Upper lobe of left lung (tissue), 6 donors: Measurements from ENCODE around the gene WBP1L. TPM values are rescaled to one million over a fixed set of nuclear protein-coding genes. Genes with fewer than 3 reads are reported as not detected.

Source experiments
- ATAC-seq, 2 donors: fragments of 200-7000 bp; cut with Tn5 transposase; one replicate each; pipeline ENCODE4 v1.9.1; 2022; ENCODE audit warnings: mild to moderate bottlenecking in 2 of 2, moderate library complexity in 2 of 2; ENCODE audit not compliant: low FRiP score in 2 of 2
- DNase-seq, 2 donors: peaks; one replicate each; pipeline ENCODE4 v3.0.0-alpha.2; 2019 to 2020
- H3K27ac ChIP-seq, 4 donors: fragments of 200-600 bp; sonication (generic); one replicate each; pipeline ENCODE4 v1.5.1; 2016 to 2019
- H3K27me3 ChIP-seq, 4 donors: fragments of 200-600 bp; sonication (generic); one replicate each; pipeline ENCODE4 v1.5.1; 2017 to 2019
- H3K36me3 ChIP-seq, 4 donors: fragments of 200-600 bp; sonication (generic); one replicate each; pipeline ENCODE4 v1.5.1; 2016 to 2019
- H3K4me1 ChIP-seq, 4 donors: fragments of 200-600 bp; sonication (generic); one replicate each; pipeline ENCODE4 v1.5.1; 2018 to 2019
- H3K4me3 ChIP-seq, 4 donors: fragments of 200-600 bp; sonication (generic); one replicate each; pipeline ENCODE4 v1.5.1; 2017 to 2019; ENCODE audit warnings: mild to moderate bottlenecking in 2 of 4, moderate library complexity in 1 of 4
- H3K9me3 ChIP-seq, 4 donors: fragments of 200-600 bp; sonication (generic); one replicate each; pipeline ENCODE4 v1.5.1; 2018 to 2019
- CTCF ChIP-seq, 6 experiments: fragments of 450-650 bp in 4 of 6; fragments of 200-600 bp in 2 of 6; sonication (generic) in 2 of 6; IDR thresholded peaks; one replicate each; pipeline ENCODE4 v1.5.1; 2016 to 2019; ENCODE audit warnings: antibody characterized with exemption in 6 of 6
- EP300 ChIP-seq, 4 donors: sonication (generic); formaldehyde crosslinking; IDR thresholded peaks; one replicate each; pipeline ENCODE4 v1.5.1; 2017; ENCODE audit warnings: antibody characterized with exemption in 4 of 4, control low read depth in 2 of 4
- POLR2A ChIP-seq, 4 donors: fragments of 450-650 bp; IDR thresholded peaks; one replicate each; pipeline ENCODE4 v1.5.1; 2016 to 2017; ENCODE audit warnings: antibody characterized with exemption in 4 of 4, mild to moderate bottlenecking in 2 of 4
- POLR2AphosphoS5 ChIP-seq, 2 donors: sonication (generic); formaldehyde crosslinking; IDR thresholded peaks; one replicate each; pipeline ENCODE4 v1.5.1; 2017; ENCODE audit warnings: antibody characterized with exemption in 2 of 2
- WGBS, 2 donors: methylation state at CpG; one replicate each; pipeline ENCODE4 v1.1.5; 2017 to 2018; 5-methylcytosine and 5-hydroxymethylcytosine counted together
- total RNA-seq, 6 donors: library from RNA; depleted of rRNA in 4 of 6; stranded (reverse); fragments of >200 nt in 4 of 6; gene quantifications; one replicate each; pipeline versions ENCODE4 v1.1.0 to v1.2.1, GENCODE V29; 2016 to 2021
- donor health status: DM: no; HTN: no; CAD: no; lungs with moderate emphysema.
- donor health status: DM: no; HTN: yes; CAD: no; lungs with severe emphysema.

Gene WBP1L
- total RNA-seq, 6 donors from 2014 or later: 41.7 to 76.6 (median 54.7) TPM

GRCh38 chr10:102775935-102776669 is 32.4 kb downstream of the WBP1L start:
- 15 to 23% methylated on average over 11 to 17 of the region's 17 CpGs for WGBS, 2 donors
- H3K4me3 ChIP-seq: peak overlapping the region in 3 of 4 donors; percentile 21 to 44 (median 33)
- no peaks in the 10 kb centered on the region for H3K27me3 ChIP-seq
- DNase-seq (peak; percentile 53 to 74), ATAC-seq (peak; percentile 76 to 88)
- H3K9me3 ChIP-seq: no peaks in the 10 kb centered on the region
- peak overlapping the region; percentile 85 to 91 (median 88) for H3K27ac ChIP-seq
- H3K36me3 ChIP-seq: no peaks in the 10 kb centered on the region
- TF ChIP-seq EP300 (IDR thresholded peaks at IDR 0.05) (peak in 2 of 4 donors; percentile 40 to 41), CTCF (IDR thresholded peaks at IDR 0.05) (no peak), POLR2AphosphoS5 (IDR thresholded peaks at IDR 0.05) (peak; percentile 58 to 72), POLR2A (IDR thresholded peaks at IDR 0.05) (peak in 2 of 4 donors; percentile 45 to 84)
- peaks cover 64 to 87% (median 78%) of the 10 kb centered on the region in 4 donors for H3K4me1 ChIP-seq

GRCh38 chr10:102776779-102777456 is 33.2 kb downstream of the WBP1L start:
- DNase-seq (peak in 1 of 2 donors; percentile 92), ATAC-seq (peak; percentile 89 to 92)
- no peaks in the 10 kb centered on the region for H3K36me3 ChIP-seq
- 18 to 24% methylated on average over 6 to 7 of the region's 9 CpGs for WGBS, 2 donors
- peaks cover 73 to 95% (median 86%) of the 10 kb centered on the region in 4 donors for H3K4me1 ChIP-seq
- H3K4me3 ChIP-seq: peak overlapping the region in 3 of 4 donors; percentile 21 to 44 (median 33)
- peak in 3 of 4 donors; percentile 48 to 90 (median 89) for TF ChIP-seq EP300 (IDR thresholded peaks at IDR 0.05)
- TF ChIP-seq CTCF (IDR thresholded peaks at IDR 0.05): peak in 1 of 6 experiments; percentile 17
- peak; percentile 86 for TF ChIP-seq POLR2AphosphoS5 (IDR thresholded peaks at IDR 0.05)
- peak in 3 of 4 donors; percentile 57 to 66 (median 58) for TF ChIP-seq POLR2A (IDR thresholded peaks at IDR 0.05)
- H3K9me3 ChIP-seq: no peaks in the 10 kb centered on the region
- peak overlapping the region; percentile 85 to 91 (median 88) for H3K27ac ChIP-seq
- H3K27me3 ChIP-seq: no peaks in the 10 kb centered on the region

- 73 to 81% methylated on average over 17 of the region's 17 CpGs for WGBS, 2 donors
- Histone ChIP-seq H3K27ac (peak overlapping the region; percentile 85 to 91 (median 88)), H3K4me3 (no peak overlapping the region), H3K27me3 (no peaks in the 10 kb centered on the region), H3K9me3 (no peaks in the 10 kb centered on the region), H3K4me1 (peaks cover 79 to 100% (median 94%) of the 10 kb centered on the region in 4 donors), H3K36me3 (no peaks in the 10 kb centered on the region)
- ATAC-seq (no peak), DNase-seq (no peak)
- TF ChIP-seq EP300 (IDR thresholded peaks at IDR 0.05): no peak
- TF ChIP-seq POLR2AphosphoS5 (IDR thresholded peaks at IDR 0.05): peak in 1 of 2 donors; percentile 21
- TF ChIP-seq CTCF (IDR thresholded peaks at IDR 0.05): no peak
- TF ChIP-seq POLR2A (IDR thresholded peaks at IDR 0.05): no peak
Measured at GRCh38 chr10:102777711-102778453, 34.1 kb downstream of the WBP1L start.

DNA sequence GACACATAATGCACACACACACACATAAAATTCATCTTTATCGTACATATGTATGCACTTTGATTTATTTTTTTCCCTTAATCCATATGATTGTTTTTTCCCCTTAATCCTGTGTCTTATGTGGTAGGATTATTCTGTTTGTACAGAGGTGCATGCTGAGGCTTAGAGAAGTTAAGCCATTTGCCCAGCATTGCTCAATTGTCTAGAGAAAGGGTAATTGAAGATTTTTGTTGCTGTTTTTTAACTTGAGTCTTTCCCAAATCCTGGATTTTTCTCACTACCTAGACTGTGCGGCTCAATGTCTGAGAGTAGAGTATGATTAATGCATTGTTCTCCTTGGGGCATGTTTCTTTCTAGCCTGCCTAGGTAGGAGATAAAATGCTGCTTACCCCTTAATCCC is 35.0 kb downstream of the WBP1L start:
- no peak for TF ChIP-seq EP300 (IDR thresholded peaks at IDR 0.05)
- WGBS, 2 donors: 90 to 94% methylated on average over 2 of the region's 2 CpGs
- no peaks in the 10 kb centered on the region for H3K9me3 ChIP-seq
- H3K4me3 ChIP-seq: no peak overlapping the region
- peak overlapping the region in 2 of 4 donors; percentile 85 to 88 for H3K27ac ChIP-seq
- no peaks in the 10 kb centered on the region for H3K27me3 ChIP-seq
- no peaks in the 10 kb centered on the region for H3K36me3 ChIP-seq
- no peak for ATAC-seq
- no peak for DNase-seq
- H3K4me1 ChIP-seq: peaks cover 84 to 100% (median 95%) of the 10 kb centered on the region in 4 donors
